Peyer's patch (tissue), 4 donors: ENCODE data around the gene FBLN1. TPM values are rescaled to one million over a fixed set of nuclear protein-coding genes. Genes with fewer than 3 reads are reported as not detected.

Experiments used
- DNase-seq, 3 donors: peaks; one replicate each; pipeline ENCODE4 v3.0.0-alpha.2; 2017 to 2019
- H3K27ac ChIP-seq, 4 donors: fragments of 200-600 bp; sonication (generic); one replicate each; pipeline ENCODE4 v1.5.1; 2016 to 2019
- H3K27me3 ChIP-seq, 2 donors: fragments of 200-600 bp; sonication (generic); one replicate each; pipeline ENCODE4 v1.5.1; 2019
- H3K36me3 ChIP-seq, 3 donors: fragments of 200-600 bp; sonication (generic); one replicate each; pipeline ENCODE4 v1.5.1; 2016 to 2019
- H3K4me1 ChIP-seq, 4 donors: fragments of 200-600 bp; sonication (generic); one replicate each; pipeline ENCODE4 v1.5.1; 2016 to 2019
- H3K4me3 ChIP-seq, 4 donors: fragments of 200-600 bp; sonication (generic); 1 replicate in 3 of 4; 2 replicates in 1 of 4; pipeline ENCODE4 v1.5.1; 2016 to 2019; ENCODE audit warnings: mild to moderate bottlenecking in 1 of 4
- H3K9me3 ChIP-seq, 4 donors: fragments of 200-600 bp; sonication (generic); one replicate each; pipeline ENCODE4 v1.5.1; 2016 to 2019; ENCODE audit warnings: mild to moderate bottlenecking in 1 of 4
- POLR2A ChIP-seq, 2 donors: fragments of 450-650 bp; IDR thresholded peaks; one replicate each; pipeline ENCODE4 v1.5.1; 2017; ENCODE audit warnings: antibody characterized with exemption in 2 of 2, mild to moderate bottlenecking in 2 of 2, moderate library complexity in 2 of 2
- total RNA-seq, 4 donors: library from RNA; depleted of rRNA; stranded (reverse); fragments of >200 nt; gene quantifications; one replicate each; pipeline ENCODE4 v1.1.0, GENCODE V29; 2016
- TF ChIP-seq, protein P1 (sequence below), 6 experiments: fragments of 450-650 bp in 4 of 6; fragments of 200-600 bp in 2 of 6; sonication (generic) in 1 of 6; IDR thresholded peaks; one replicate each; pipeline ENCODE4 v1.5.1; 2017 to 2019; ENCODE audit warnings: antibody characterized with exemption in 6 of 6, mild to moderate bottlenecking in 3 of 6, moderate library complexity in 1 of 6

FBLN1 gene
- total RNA-seq, 4 donors from 2014 or later = 29.8 to 162 (median 136) TPM

DNA sequence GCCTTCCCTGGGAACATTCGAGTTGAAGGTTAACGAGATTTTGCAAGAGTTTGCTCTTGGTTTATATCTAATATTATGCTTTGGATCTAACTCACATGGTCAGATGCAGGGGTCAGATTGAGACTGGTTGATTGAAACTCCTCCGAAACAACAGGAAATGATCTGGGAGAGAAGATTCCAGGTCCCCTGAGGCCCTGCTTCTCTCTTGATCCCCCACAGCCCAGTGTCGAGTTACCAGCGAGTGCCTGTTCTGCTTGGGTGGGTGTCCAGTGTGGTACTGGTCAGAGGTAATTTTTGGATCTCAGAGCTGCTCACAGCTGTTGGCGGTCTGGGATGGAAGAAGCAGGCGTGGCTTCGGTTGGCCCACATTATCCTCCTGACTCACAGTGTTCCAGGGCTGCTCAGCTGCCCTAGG, 9.2 kb downstream of the FBLN1 start:
- Histone ChIP-seq H3K9me3 (no peaks in the 10 kb centered on the region), H3K36me3 (no peaks in the 10 kb centered on the region), H3K27me3 (no peaks in the 10 kb centered on the region), H3K27ac (peak overlapping the region; percentile 44 to 81 (median 64)), H3K4me1 (peaks cover 0 to 19% (median 0%) of the 10 kb centered on the region in 4 donors), H3K4me3 (no peak overlapping the region)
- peak in 1 of 3 donors; percentile 72 for DNase-seq
- no peak for TF ChIP-seq POLR2A (IDR thresholded peaks at IDR 0.05)
- TF ChIP-seq, protein P1, sequence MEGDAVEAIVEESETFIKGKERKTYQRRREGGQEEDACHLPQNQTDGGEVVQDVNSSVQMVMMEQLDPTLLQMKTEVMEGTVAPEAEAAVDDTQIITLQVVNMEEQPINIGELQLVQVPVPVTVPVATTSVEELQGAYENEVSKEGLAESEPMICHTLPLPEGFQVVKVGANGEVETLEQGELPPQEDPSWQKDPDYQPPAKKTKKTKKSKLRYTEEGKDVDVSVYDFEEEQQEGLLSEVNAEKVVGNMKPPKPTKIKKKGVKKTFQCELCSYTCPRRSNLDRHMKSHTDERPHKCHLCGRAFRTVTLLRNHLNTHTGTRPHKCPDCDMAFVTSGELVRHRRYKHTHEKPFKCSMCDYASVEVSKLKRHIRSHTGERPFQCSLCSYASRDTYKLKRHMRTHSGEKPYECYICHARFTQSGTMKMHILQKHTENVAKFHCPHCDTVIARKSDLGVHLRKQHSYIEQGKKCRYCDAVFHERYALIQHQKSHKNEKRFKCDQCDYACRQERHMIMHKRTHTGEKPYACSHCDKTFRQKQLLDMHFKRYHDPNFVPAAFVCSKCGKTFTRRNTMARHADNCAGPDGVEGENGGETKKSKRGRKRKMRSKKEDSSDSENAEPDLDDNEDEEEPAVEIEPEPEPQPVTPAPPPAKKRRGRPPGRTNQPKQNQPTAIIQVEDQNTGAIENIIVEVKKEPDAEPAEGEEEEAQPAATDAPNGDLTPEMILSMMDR (IDR thresholded peaks at IDR 0.05) = no peak

- H3K27ac ChIP-seq = peak overlapping the region; percentile 44 to 81 (median 64)
- no peak for TF ChIP-seq POLR2A (IDR thresholded peaks at IDR 0.05)
- TF ChIP-seq, protein P1 (IDR thresholded peaks at IDR 0.05) = no peak
- H3K4me1 ChIP-seq = peaks cover 0 to 19% (median 0%) of the 10 kb centered on the region in 4 donors
- H3K4me3 ChIP-seq = no peak overlapping the region
- H3K9me3 ChIP-seq = no peaks in the 10 kb centered on the region
- no peaks in the 10 kb centered on the region for H3K27me3 ChIP-seq
- H3K36me3 ChIP-seq = no peaks in the 10 kb centered on the region
- DNase-seq = no peak
Measured at GRCh38 chr22:45512363-45512762, 9.7 kb downstream of the FBLN1 start.

GRCh38 chr22:45515676-45516075, 13.0 kb downstream of the FBLN1 start:
- TF ChIP-seq, protein P1 (IDR thresholded peaks at IDR 0.05) = no peak
- TF ChIP-seq POLR2A (IDR thresholded peaks at IDR 0.05) = no peak
- no peaks in the 10 kb centered on the region for H3K9me3 ChIP-seq
- H3K4me3 ChIP-seq = no peak overlapping the region
- peaks cover 0 to 19% (median 0%) of the 10 kb centered on the region in 4 donors for H3K4me1 ChIP-seq
- H3K36me3 ChIP-seq = no peaks in the 10 kb centered on the region
- H3K27me3 ChIP-seq = no peaks in the 10 kb centered on the region
- DNase-seq = no peak
- H3K27ac ChIP-seq = peak overlapping the region in 1 of 4 donors; percentile 45

- H3K9me3 ChIP-seq = no peaks in the 10 kb centered on the region
Measured at GRCh38 chr22:45516163-45516562, 13.5 kb downstream of the FBLN1 start.

GRCh38 chr22:45516923-45517675, 14.4 kb downstream of the FBLN1 start:
- no peak for TF ChIP-seq POLR2A (IDR thresholded peaks at IDR 0.05)
- TF ChIP-seq, protein P1 (IDR thresholded peaks at IDR 0.05) = no peak
- no peak for DNase-seq
- Histone ChIP-seq H3K27me3 (no peaks in the 10 kb centered on the region), H3K36me3 (no peaks in the 10 kb centered on the region), H3K4me3 (no peak overlapping the region), H3K27ac (peak overlapping the region in 2 of 4 donors; percentile 12 to 26), H3K9me3 (no peaks in the 10 kb centered on the region), H3K4me1 (peaks cover 0 to 19% (median 0%) of the 10 kb centered on the region in 4 donors)

More at GRCh38 chr22:45516163-45516562, 13.5 kb downstream of the FBLN1 start:
- no peak overlapping the region for H3K4me3 ChIP-seq
- no peak for TF ChIP-seq POLR2A (IDR thresholded peaks at IDR 0.05)
- TF ChIP-seq, protein P1 (IDR thresholded peaks at IDR 0.05) = no peak
- peaks cover 0 to 19% (median 0%) of the 10 kb centered on the region in 4 donors for H3K4me1 ChIP-seq
- H3K36me3 ChIP-seq = no peaks in the 10 kb centered on the region
- H3K27me3 ChIP-seq = no peaks in the 10 kb centered on the region
- peak overlapping the region in 2 of 4 donors; percentile 31 to 45 for H3K27ac ChIP-seq
- DNase-seq = no peak
